Liver (tissue), 9 donors: Measurements from ENCODE around the gene PPIL4. TPM values are rescaled to one million over a fixed set of nuclear protein-coding genes. Genes with fewer than 3 reads are reported as not detected.

ENCODE experiments used
- DNase-seq: peaks from one replicate; pipeline ENCODE4 v3.0.0-alpha.2; 2017; ENCODE audit warnings: low spot score
- H3K27ac ChIP-seq, 2 donors: one replicate each; pipeline ENCODE4 v1.7.0; 2013; ENCODE audit warnings: inconsistent platforms in 2 of 2, low read length in 2 of 2, control low read depth in 1 of 2, low read depth in 1 of 2, mild to moderate bottlenecking in 1 of 2
- H3K27me3 ChIP-seq, 4 donors: one replicate each; pipeline versions ENCODE4 v1.6.1 to v1.7.0; 2013; ENCODE audit warnings: low read length in 3 of 4, inconsistent platforms in 1 of 4, mild to moderate bottlenecking in 1 of 4, moderate library complexity in 1 of 4; ENCODE audit not compliant: control insufficient read depth in 4 of 4, insufficient read depth in 4 of 4
- H3K36me3 ChIP-seq, 4 donors: one replicate each; pipeline versions ENCODE4 v1.6.1 to v1.7.0; 2013; ENCODE audit warnings: low read length in 3 of 4, mild to moderate bottlenecking in 3 of 4, low read depth in 1 of 4, moderate library complexity in 1 of 4; ENCODE audit not compliant: control insufficient read depth in 4 of 4, insufficient read depth in 3 of 4
- H3K4me1 ChIP-seq, 4 donors: one replicate each; pipeline versions ENCODE4 v1.6.1 to v1.7.0; 2013; ENCODE audit warnings: low read length in 3 of 4, mild to moderate bottlenecking in 3 of 4, moderate library complexity in 1 of 4; ENCODE audit not compliant: control insufficient read depth in 4 of 4, insufficient read depth in 4 of 4
- H3K4me3 ChIP-seq, 3 donors: one replicate each; pipeline versions ENCODE4 v1.6.1 to v1.7.0; 2013; ENCODE audit warnings: low read length in 3 of 3, control low read depth in 1 of 3, low read depth in 1 of 3, mild to moderate bottlenecking in 1 of 3
- H3K9ac ChIP-seq, 2 donors: one replicate each; pipeline ENCODE4 v1.7.0; 2013; ENCODE audit warnings: low read length in 2 of 2, mild to moderate bottlenecking in 2 of 2, moderate library complexity in 2 of 2, control low read depth in 1 of 2, low read depth in 1 of 2
- H3K9me3 ChIP-seq, 4 donors: one replicate each; pipeline versions ENCODE4 v1.6.1 to v1.7.0; 2013; ENCODE audit warnings: low read length in 3 of 4; ENCODE audit not compliant: control insufficient read depth in 4 of 4
- EGR1 ChIP-seq, 2 donors: IDR thresholded peaks; 2 replicates each; pipeline ENCODE4 v1.6.1; 2016 to 2018; ENCODE audit warnings: antibody characterized with exemption in 2 of 2, low read depth in 2 of 2
- FOXA1 ChIP-seq: IDR thresholded peaks from 2 replicates; pipeline ENCODE4 v1.6.1; 2016; ENCODE audit warnings: antibody characterized with exemption
- FOXA2 ChIP-seq: IDR thresholded peaks from 2 replicates; pipeline ENCODE4 v1.6.1; 2016; ENCODE audit warnings: antibody characterized with exemption
- GABPA ChIP-seq, 2 donors: IDR thresholded peaks in 1 of 2; conservative IDR thresholded peaks in 1 of 2; 2 replicates each; pipeline ENCODE4 v1.6.1; 2016; ENCODE audit warnings: antibody characterized with exemption in 2 of 2, mild to moderate bottlenecking in 1 of 2, moderate library complexity in 1 of 2
- HNF4A ChIP-seq, 2 donors: conservative IDR thresholded peaks; 2 replicates each; pipeline ENCODE4 v1.6.1; 2016; ENCODE audit warnings: antibody characterized with exemption in 2 of 2, mild to moderate bottlenecking in 2 of 2
- HNF4G ChIP-seq: IDR thresholded peaks from 2 replicates; pipeline ENCODE4 v1.6.1; 2016; ENCODE audit warnings: antibody characterized with exemption
- JUND ChIP-seq, 2 donors: IDR thresholded peaks; 2 replicates each; pipeline ENCODE4 v1.6.1; 2016; ENCODE audit warnings: antibody characterized with exemption in 2 of 2
- NR2F2 ChIP-seq: IDR thresholded peaks from 2 replicates; pipeline ENCODE4 v1.6.1; 2016; ENCODE audit warnings: antibody characterized with exemption
- RAD21 ChIP-seq, 2 donors: IDR thresholded peaks; 2 replicates each; pipeline ENCODE4 v1.6.1; 2016; ENCODE audit warnings: antibody characterized with exemption in 2 of 2, mild to moderate bottlenecking in 2 of 2
- RXRA ChIP-seq, 2 donors: IDR thresholded peaks; 2 replicates each; pipeline ENCODE4 v1.6.1; 2017 to 2018; ENCODE audit warnings: antibody characterized with exemption in 2 of 2, mild to moderate bottlenecking in 1 of 2
- SP1 ChIP-seq: IDR thresholded peaks from 2 replicates; pipeline ENCODE4 v1.6.1; 2018; ENCODE audit warnings: antibody characterized with exemption, mild to moderate bottlenecking
- TAF1 ChIP-seq: conservative IDR thresholded peaks from 2 replicates; pipeline ENCODE4 v1.6.1; 2016; ENCODE audit warnings: antibody characterized with exemption, mild to moderate bottlenecking
- WGBS: extraction: QIAGEN DNeasy Blood & Tissue Kit; methylation state at CpG from one replicate; pipeline ENCODE4 v1.1.7; 2013; 5-methylcytosine and 5-hydroxymethylcytosine counted together
- polyA plus RNA-seq, 2 donors: library from polyadenylated mRNA; stranded (reverse) in 1 of 2; unstranded in 1 of 2; fragments of 200-250 nt in 1 of 2; fragments of >200 nt in 1 of 2; fragmentation: Nextera tagmentation in 1 of 2; extraction: Ambion mirVana in 1 of 2; gene quantifications; one replicate each; pipeline versions ENCODE4 v1.2.1 to v1.2.3, GENCODE V29; 2013 to 2015
- total RNA-seq, 2 donors: library from RNA; depleted of rRNA; stranded (reverse); fragments of >200 nt; gene quantifications; one replicate each; pipeline ENCODE4 v1.2.3, GENCODE V29; 2014
- TF ChIP-seq, protein P1 (sequence below): IDR thresholded peaks from 2 replicates; pipeline ENCODE4 v1.6.1; 2016; ENCODE audit warnings: antibody characterized with exemption
- TF ChIP-seq, protein P2 (sequence below): IDR thresholded peaks from 2 replicates; pipeline ENCODE4 v1.6.1; 2016; ENCODE audit warnings: antibody characterized with exemption, mild to moderate bottlenecking
- TF ChIP-seq, protein P3 (sequence below): IDR thresholded peaks from 2 replicates; pipeline ENCODE4 v1.6.1; 2016; ENCODE audit warnings: antibody characterized with exemption
- TF ChIP-seq, protein P4 (sequence below): fragments of 150-350 bp; IDR thresholded peaks from 2 replicates; pipeline ENCODE4 v1.5.1; 2017; ENCODE audit warnings: improper control_type of control experiment, low read depth, low read length; ENCODE audit not compliant: missing input control
- TF ChIP-seq, protein P5 (sequence below): IDR thresholded peaks from 2 replicates; pipeline ENCODE4 v1.6.1; 2016; ENCODE audit warnings: antibody characterized with exemption
- donor health status: healthy.
- donor health status: healthy.
- donor health status: healthy.
- donor health status: healthy.
- donor health status: healthy.

Gene PPIL4
- total and polyA plus RNA-seq, 4 donors: 6.4 to 13.1 (median 9.6) TPM

DNA sequence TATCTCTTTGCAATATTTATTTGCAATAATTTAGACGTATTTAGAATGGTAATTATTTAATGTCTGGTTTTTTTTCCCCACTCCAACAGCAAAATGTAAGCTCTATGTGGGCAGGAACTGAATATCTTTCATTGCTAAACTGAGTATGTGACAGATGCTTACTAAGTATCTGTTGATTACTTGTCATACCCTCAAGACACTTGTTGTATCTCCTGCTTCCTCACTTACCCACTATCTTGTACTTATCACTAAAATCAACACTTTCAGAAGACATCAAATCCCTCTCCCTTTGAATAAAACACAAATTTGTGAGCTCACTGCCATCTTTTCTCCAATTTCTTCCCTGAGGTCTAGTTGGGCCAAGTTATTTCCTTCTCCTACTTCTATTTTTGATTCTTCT is 30.3 kb downstream of the PPIL4 start:
- WGBS: 96% methylated on average over 1 of the region's 1 CpG
- no peak for DNase-seq
- Histone ChIP-seq H3K36me3 (peaks cover 9 to 36% (median 20%) of the 10 kb centered on the region in 4 donors), H3K9me3 (no peaks in the 10 kb centered on the region), H3K9ac (no peak overlapping the region), H3K27ac (no peak overlapping the region), H3K27me3 (no peaks in the 10 kb centered on the region), H3K4me1 (no peaks in the 10 kb centered on the region), H3K4me3 (no peak overlapping the region)
- TF ChIP-seq, protein P1, sequence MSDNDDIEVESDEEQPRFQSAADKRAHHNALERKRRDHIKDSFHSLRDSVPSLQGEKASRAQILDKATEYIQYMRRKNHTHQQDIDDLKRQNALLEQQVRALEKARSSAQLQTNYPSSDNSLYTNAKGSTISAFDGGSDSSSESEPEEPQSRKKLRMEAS: no peak
- TF ChIP-seq, protein P2, sequence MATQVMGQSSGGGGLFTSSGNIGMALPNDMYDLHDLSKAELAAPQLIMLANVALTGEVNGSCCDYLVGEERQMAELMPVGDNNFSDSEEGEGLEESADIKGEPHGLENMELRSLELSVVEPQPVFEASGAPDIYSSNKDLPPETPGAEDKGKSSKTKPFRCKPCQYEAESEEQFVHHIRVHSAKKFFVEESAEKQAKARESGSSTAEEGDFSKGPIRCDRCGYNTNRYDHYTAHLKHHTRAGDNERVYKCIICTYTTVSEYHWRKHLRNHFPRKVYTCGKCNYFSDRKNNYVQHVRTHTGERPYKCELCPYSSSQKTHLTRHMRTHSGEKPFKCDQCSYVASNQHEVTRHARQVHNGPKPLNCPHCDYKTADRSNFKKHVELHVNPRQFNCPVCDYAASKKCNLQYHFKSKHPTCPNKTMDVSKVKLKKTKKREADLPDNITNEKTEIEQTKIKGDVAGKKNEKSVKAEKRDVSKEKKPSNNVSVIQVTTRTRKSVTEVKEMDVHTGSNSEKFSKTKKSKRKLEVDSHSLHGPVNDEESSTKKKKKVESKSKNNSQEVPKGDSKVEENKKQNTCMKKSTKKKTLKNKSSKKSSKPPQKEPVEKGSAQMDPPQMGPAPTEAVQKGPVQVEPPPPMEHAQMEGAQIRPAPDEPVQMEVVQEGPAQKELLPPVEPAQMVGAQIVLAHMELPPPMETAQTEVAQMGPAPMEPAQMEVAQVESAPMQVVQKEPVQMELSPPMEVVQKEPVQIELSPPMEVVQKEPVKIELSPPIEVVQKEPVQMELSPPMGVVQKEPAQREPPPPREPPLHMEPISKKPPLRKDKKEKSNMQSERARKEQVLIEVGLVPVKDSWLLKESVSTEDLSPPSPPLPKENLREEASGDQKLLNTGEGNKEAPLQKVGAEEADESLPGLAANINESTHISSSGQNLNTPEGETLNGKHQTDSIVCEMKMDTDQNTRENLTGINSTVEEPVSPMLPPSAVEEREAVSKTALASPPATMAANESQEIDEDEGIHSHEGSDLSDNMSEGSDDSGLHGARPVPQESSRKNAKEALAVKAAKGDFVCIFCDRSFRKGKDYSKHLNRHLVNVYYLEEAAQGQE: no peak

DNA sequence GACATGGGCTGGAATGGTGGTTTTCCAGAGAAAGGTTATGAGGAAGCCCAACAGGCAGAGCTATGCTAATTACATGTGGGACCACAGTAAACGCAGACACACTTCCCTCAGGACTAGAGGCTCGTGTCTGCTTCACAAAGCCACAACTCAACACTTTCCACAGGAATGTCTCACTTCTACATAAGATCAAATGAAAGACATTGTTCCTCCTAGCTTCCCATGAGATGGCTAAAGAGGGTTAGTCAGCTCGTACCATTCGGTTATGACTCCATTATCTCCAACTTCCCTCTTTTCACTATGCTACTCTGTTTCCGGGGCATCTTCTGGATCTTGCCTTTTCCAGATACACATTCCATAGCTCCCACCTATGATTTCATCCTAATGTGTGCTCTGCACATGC is 31.9 kb downstream of the PPIL4 start:
- no peak for DNase-seq
- H3K27ac ChIP-seq: no peak overlapping the region
- WGBS: 87% methylated on average over 5 of the region's 5 CpGs
- H3K9me3 ChIP-seq: no peaks in the 10 kb centered on the region
- H3K27me3 ChIP-seq: no peaks in the 10 kb centered on the region
- H3K4me1 ChIP-seq: no peaks in the 10 kb centered on the region
- no peak overlapping the region for H3K4me3 ChIP-seq
- H3K9ac ChIP-seq: no peak overlapping the region
- TF ChIP-seq, protein P1: no peak
- no peak for TF ChIP-seq TAF1
- no peak for TF ChIP-seq FOXA2
- TF ChIP-seq JUND (IDR thresholded peaks at IDR 0.05): no peak
- no peak for TF ChIP-seq RXRA (IDR thresholded peaks at IDR 0.05)
- TF ChIP-seq, protein P3, sequence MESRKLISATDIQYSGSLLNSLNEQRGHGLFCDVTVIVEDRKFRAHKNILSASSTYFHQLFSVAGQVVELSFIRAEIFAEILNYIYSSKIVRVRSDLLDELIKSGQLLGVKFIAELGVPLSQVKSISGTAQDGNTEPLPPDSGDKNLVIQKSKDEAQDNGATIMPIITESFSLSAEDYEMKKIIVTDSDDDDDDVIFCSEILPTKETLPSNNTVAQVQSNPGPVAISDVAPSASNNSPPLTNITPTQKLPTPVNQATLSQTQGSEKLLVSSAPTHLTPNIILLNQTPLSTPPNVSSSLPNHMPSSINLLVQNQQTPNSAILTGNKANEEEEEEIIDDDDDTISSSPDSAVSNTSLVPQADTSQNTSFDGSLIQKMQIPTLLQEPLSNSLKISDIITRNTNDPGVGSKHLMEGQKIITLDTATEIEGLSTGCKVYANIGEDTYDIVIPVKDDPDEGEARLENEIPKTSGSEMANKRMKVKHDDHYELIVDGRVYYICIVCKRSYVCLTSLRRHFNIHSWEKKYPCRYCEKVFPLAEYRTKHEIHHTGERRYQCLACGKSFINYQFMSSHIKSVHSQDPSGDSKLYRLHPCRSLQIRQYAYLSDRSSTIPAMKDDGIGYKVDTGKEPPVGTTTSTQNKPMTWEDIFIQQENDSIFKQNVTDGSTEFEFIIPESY: no peak
- TF ChIP-seq, protein P4, sequence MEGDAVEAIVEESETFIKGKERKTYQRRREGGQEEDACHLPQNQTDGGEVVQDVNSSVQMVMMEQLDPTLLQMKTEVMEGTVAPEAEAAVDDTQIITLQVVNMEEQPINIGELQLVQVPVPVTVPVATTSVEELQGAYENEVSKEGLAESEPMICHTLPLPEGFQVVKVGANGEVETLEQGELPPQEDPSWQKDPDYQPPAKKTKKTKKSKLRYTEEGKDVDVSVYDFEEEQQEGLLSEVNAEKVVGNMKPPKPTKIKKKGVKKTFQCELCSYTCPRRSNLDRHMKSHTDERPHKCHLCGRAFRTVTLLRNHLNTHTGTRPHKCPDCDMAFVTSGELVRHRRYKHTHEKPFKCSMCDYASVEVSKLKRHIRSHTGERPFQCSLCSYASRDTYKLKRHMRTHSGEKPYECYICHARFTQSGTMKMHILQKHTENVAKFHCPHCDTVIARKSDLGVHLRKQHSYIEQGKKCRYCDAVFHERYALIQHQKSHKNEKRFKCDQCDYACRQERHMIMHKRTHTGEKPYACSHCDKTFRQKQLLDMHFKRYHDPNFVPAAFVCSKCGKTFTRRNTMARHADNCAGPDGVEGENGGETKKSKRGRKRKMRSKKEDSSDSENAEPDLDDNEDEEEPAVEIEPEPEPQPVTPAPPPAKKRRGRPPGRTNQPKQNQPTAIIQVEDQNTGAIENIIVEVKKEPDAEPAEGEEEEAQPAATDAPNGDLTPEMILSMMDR: no peak
- no peak for TF ChIP-seq HNF4A (conservative IDR thresholded peaks at IDR 0.05)
- TF ChIP-seq FOXA1: no peak
- no peak for TF ChIP-seq SP1
- TF ChIP-seq HNF4G: no peak
- TF ChIP-seq NR2F2: no peak
- TF ChIP-seq, protein P5, sequence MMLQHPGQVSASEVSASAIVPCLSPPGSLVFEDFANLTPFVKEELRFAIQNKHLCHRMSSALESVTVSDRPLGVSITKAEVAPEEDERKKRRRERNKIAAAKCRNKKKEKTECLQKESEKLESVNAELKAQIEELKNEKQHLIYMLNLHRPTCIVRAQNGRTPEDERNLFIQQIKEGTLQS: no peak
- no peak for TF ChIP-seq GABPA (IDR thresholded peaks at IDR 0.05 in 1 of 2, conservative IDR thresholded peaks at IDR 0.05 in 1 of 2)
- TF ChIP-seq RAD21 (IDR thresholded peaks at IDR 0.05): no peak
- TF ChIP-seq EGR1 (IDR thresholded peaks at IDR 0.05; ENCODE audit: low read depth in 2 of 2): no peak
- H3K36me3 ChIP-seq: peaks cover 9 to 25% (median 15%) of the 10 kb centered on the region in 4 donors
